T follicular helper cell (primary cell): ENCODE measurements around the gene CLDN24.
"Not testable (repeated sequence)": the region's sequence is repeated elsewhere in the genome, so short reads cannot be mapped to it uniquely, and the experiment has no call there.

Experiments used
- DNase-seq: peaks from one replicate; pipeline ENCODE4 v3.0.0-alpha.2; 2020; ENCODE audit warnings: low read depth

The CLDN24 gene

GRCh38 chr4:183347146-183347545, 24.9 kb upstream of the CLDN24 start:
- no peak for DNase-seq

- DNase-seq, result no peak
These were observed 23.0 kb upstream of the CLDN24 start for GRCh38 chr4:183345261-183345660.

- no peak for DNase-seq
These were observed 22.5 kb upstream of the CLDN24 start for GRCh38 chr4:183344523-183345255.

- DNase-seq, result no peak
These were observed 21.5 kb upstream of the CLDN24 start for GRCh38 chr4:183343730-183344129.

- DNase-seq, result no peak
These were observed 20.6 kb upstream of the CLDN24 start for GRCh38 chr4:183342541-183343533.

GRCh38 chr4:183337833-183338232, 15.6 kb upstream of the CLDN24 start:
- no peak for DNase-seq

GRCh38 chr4:183337349-183337748, 15.1 kb upstream of the CLDN24 start:
- DNase-seq, result no peak

- no peak for DNase-seq
These were observed 13.2 kb upstream of the CLDN24 start for GRCh38 chr4:183335369-183335940.

GRCh38 chr4:183333983-183334382, 11.8 kb upstream of the CLDN24 start:
- DNase-seq, result no peak

- no peak for DNase-seq
These were observed 11.0 kb upstream of the CLDN24 start for GRCh38 chr4:183333202-183333601.

- DNase-seq, result no peak
These were observed 10.2 kb upstream of the CLDN24 start for GRCh38 chr4:183332447-183332846.

- DNase-seq, result no peak
These were observed 8.6 kb upstream of the CLDN24 start for GRCh38 chr4:183330841-183331240.

GRCh38 chr4:183329954-183330742, 7.9 kb upstream of the CLDN24 start:
- DNase-seq, result no peak

GRCh38 chr4:183329244-183329643, 7.0 kb upstream of the CLDN24 start:
- no peak for DNase-seq

GRCh38 chr4:183328832-183329231, 6.6 kb upstream of the CLDN24 start:
- DNase-seq, result no peak

GRCh38 chr4:183327827-183328226, 5.6 kb upstream of the CLDN24 start:
- DNase-seq, result no peak

GRCh38 chr4:183326853-183327252, 4.6 kb upstream of the CLDN24 start:
- DNase-seq, result no peak

- not testable (repeated sequence) for DNase-seq
These were observed 4.2 kb upstream of the CLDN24 start for GRCh38 chr4:183326387-183326786.

- DNase-seq, result no peak
These were observed 2.4 kb upstream of the CLDN24 start for GRCh38 chr4:183324619-183325018.

- not testable (repeated sequence) for DNase-seq
These were observed 1.8 kb upstream of the CLDN24 start for GRCh38 chr4:183324056-183324455.

- DNase-seq, result no peak
These were observed 1.1 kb upstream of the CLDN24 start for GRCh38 chr4:183323295-183323694.

- no peak for DNase-seq
These were observed 710 bp downstream of the CLDN24 start for GRCh38 chr4:183321516-183321915.
